NCI-H526 treated with DMSO at 0.1 percent for 48 hours (cell line): ENCODE results near the gene GFRA4.
"Not testable (repeated sequence)": the region's sequence is repeated elsewhere in the genome, so short reads cannot be mapped to it uniquely, and the experiment has no call there.

Experiments used
- DNase-seq: peaks from one replicate; lab custom pipeline; 2025; lab: John Stamatoyannopoulos, UW

The GFRA4 gene

DNA sequence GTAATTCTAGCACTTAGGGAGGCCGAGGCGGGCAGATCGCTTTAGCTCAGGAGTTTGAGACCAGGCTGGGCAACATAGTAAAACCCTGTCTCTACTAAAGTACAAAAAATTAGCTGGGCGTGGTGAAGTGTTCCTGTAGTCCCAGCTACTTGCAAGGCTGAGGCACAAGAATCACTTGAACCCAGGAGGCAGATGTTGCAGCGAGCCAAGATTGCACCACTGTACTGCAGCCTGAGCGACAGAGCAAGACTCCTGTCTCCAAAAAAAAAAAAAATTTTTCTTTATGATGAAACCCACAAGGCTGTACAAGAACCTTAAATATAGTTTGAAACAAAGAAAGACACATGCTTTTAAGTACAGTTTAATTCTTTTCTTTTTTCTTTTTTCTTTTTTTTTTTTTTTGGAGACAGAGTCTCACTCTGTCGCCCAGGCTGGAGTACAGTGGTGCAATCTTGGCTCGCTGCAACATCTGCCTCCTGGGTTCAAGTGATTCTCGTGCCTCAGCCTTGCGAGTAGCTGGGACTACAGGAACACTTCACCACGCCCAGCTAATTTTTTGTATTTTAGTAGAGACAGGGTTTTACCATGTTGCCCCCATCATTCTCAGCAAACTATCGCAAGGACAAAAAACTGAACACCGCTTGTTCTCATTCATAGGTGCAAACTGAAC lies 47.9 kb downstream of the GFRA4 start:
- not testable (repeated sequence) for DNase-seq

DNA sequence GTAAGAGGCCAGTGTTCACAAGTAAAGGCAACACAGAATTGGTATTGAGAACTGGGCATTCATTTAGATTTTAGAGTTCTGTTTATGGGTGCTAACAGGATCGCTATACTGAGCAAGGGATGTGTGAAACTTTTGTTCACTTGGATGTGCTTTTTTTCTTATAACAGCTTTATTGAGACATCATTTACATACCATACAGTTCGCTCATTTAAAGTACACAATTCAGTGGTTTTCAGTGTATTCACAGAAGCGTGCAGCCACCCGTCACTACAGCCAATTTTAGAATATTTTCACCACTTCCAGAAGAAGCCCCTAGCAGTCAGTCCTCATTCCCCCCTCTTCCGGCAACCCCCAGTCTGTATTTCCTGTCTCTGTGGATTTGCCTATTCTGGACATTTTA lies 48.7 kb downstream of the GFRA4 start:
- DNase-seq = no peak

DNA sequence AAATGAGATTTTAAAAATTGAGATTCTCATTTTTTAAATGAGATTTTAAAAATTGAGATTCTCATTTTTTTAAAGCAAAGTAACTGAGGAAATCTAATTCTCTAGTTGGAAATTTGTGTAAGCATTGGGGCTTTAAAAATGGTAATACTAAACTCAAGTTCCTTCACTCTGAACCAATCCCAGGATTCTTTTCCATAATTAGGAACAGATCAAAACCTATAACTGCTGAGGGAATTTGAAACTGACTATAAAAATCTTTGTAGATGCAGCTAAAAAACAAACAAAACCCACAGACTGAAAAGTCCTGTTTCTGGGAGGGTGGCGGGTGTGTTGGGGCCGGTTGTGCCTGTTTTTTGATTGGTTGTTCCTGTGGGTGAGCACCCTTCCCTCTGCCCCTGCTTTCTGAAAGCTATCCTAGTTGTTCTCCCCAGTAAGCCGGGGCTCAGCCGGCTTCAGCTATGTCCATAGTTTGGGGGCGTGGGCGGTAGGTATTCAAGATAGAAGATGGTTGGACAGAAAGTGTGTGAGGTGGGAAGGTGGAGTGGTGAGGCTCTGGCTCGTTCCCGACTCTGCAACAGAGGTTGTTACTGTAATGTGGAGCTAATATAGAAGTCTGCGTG lies 49.3 kb downstream of the GFRA4 start:
- DNase-seq = no peak

GRCh38 chr20:3612795-3613572 lies 50.2 kb downstream of the GFRA4 start:
- DNase-seq = no peak

DNA sequence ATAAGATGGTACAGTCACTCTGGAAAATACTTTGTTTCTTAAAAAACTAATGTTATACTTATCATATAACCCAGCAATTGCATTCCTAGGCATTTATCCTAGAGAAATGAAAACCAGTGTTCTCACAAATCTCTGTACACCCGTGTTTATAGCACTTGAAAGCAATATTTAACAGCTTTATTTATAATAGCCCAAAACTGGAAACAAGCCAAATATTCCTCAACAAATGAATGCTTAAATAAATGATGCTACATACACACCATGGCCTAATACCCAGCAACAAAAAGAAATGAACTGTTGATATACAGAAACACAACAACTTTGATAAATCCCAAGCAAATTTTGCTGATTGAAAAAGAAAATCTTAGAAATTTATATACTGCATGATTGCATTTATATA lies 51.3 kb downstream of the GFRA4 start:
- DNase-seq = no peak
